GM18502 (cell line): ENCODE results near the gene RNASE8.
"Not testable (repeated sequence)": the region's sequence is repeated elsewhere in the genome, so short reads cannot be mapped to it uniquely, and the experiment has no call there.

Source experiments
- ATAC-seq: cut with Tn5 transposase; IDR thresholded peaks from one replicate; pipeline ENCODE4 v1.9.1; 2021; ENCODE audit warnings: mild to moderate bottlenecking; ENCODE audit not compliant: unreplicated experiment, poor library complexity

The RNASE8 gene

DNA sequence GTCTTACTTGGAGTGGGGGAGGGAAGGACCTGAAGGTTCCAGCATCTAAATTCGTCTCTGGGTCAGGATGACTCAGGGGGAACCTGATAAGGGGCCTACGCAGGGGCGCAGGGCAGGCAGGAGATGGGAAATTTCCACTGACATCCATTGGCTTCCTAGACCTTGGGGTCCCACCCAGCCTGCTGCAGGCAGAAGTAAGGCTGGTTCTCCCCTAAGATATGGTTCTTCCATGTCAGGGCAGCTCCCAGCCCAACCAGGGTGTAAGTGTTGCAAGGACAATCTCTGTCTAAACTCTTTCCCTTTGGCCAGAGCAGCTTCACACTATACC, 30.7 kb upstream of the RNASE8 start:
- no peak for ATAC-seq

DNA sequence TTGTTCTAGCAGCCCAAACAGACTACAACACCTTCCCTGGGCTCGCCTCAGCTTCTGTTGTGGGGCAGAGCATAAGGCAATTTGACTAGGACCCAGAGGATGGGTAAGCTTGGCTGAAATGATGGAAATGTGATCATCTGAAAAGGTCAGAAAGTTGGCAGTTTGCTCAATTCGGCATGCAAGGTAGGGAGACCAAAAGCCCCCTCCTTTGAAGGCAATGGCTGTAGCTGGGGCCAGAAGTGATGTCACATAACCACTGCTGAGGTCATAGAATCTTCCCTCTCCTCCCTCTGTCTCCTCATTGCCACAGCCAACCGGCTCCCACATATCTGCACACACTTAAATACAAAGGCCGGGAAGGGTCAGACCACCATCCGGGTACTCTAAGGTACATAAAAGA, 27.7 kb upstream of the RNASE8 start, which contains the start of gene TPPP2:
TSS of gene TPPP2 (plus strand) at position 301 of the 400 bp plus-strand sequence. CDS start 365 bp downstream, outside the sequence.
- no peak for ATAC-seq

DNA sequence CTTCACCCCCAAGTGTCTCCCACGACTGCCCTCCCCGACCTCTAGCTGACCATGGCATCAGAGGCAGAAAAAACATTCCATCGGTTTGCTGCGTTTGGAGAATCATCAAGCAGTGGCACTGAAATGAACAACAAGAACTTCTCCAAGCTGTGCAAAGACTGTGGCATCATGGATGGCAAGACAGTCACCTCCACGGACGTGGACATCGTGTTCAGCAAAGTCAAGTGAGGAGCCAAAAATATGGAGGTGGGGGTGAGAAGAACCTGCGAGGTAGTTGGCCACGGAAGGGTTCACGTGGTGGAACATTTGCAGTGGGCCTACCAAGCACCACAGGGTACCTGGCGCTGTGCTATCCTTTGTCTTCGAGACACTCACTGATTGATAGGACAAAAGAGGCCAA, 27.1 kb upstream of the RNASE8 start:
- no peak for ATAC-seq

DNA sequence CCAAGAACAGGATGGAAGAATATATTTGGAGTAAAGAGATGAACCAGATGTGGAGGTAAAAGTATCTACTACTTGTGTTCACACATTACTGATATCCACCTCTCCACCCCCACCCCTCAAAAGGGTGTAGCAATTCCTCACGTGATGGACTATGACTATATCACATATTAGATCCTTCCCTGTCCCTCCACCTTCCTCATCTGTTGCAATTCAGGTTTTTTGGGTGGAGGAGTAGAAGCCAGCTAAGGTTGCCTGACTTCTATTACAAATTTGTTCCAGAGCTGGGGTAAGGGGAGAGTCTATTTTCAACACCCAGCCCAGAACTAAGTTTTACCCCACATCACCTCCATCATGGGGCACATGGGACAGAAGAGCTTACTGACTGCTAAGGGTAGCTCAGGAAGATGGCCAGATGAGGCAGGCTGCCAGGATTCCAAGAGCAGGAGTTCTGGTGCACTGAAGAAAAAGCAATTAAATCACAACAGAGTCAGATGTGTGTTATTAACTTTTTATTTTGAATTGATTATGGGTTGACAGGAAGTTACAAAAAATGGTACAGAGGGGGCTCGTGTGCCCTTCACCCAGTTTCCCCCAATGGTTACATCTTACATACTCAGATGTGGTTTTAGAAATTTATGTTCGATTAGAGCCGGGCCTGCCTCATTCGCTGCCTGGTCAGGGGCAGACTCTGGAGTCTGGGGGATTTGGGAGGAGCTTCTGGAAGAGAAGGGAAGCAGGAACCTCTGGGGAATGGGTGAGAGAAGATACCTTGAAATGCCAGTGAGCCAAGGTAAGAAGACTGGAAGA, 25.1 kb upstream of the RNASE8 start:
- no peak for ATAC-seq

DNA sequence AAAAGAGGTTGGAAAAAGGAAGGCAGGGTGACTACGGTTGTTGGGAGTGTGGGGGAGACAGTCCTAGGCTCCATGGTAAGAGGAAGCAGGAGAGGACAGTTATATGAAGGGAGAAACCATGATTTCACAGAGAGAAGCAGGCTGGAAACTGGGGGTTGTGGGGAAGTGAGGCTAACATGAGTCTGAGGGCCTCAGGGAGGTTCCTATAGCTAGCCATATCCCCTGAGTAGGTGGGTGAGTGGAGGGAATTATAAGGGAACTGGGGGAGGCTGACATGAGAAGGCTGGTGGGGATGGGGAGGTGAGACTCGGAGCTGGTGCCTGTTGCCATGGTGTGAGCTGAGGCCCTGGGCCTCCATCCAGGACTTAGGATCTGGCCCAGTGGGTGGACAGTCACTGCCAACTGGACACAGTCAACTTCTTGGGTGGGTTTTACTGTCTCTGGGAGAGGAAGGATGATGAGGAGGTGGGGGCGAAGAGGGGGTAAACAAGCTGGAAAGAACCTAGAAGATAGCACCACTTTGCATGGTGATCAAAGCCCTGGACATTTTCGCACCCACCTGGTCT, 24.4 kb upstream of the RNASE8 start:
- ATAC-seq = no peak

DNA sequence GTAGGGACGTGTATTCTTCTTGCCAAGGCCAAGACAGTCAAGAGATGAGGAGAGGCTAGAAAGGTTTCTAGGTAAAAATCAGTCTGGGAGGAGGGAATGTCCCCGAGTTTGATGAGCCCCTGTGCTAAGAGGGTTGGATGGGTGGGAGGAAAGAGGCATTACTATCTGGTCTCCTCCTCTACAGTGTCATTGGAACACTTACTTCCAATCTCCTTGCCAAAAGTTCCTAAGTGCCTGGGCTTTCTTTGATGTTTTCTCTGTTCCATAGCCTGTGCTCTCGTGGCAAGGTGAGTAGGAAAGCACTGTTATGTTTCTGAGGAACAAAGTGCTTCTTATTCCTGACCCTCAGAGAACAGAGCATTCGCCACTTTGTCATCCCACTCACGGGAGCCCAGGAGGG, 22.9 kb upstream of the RNASE8 start, which contains the start of gene RNASE13:
TSS of gene RNASE13 (minus strand) at position 101 of the 400 bp plus-strand sequence. CDS start 519 bp downstream, outside the sequence.
- no peak for ATAC-seq

DNA sequence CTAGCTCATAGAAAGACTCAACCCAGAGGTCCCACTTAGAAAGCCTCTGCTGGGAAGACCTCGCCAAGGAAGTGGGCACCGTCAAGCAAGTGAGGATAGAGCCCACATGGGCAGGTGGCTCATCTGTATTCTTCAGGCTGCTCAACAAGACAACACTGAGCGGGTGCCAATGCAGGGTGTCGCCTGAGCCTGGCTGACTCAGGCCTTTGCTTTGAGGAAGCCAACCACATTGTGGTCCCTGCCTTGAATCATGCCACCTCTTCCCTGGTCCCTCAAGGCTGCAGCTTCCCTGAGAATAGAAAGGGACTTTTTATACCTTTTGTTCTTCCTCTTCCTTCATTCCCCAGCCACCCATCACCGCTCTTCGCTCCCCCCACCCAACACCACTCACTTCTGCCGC, 20.9 kb upstream of the RNASE8 start:
- ATAC-seq = no peak

DNA sequence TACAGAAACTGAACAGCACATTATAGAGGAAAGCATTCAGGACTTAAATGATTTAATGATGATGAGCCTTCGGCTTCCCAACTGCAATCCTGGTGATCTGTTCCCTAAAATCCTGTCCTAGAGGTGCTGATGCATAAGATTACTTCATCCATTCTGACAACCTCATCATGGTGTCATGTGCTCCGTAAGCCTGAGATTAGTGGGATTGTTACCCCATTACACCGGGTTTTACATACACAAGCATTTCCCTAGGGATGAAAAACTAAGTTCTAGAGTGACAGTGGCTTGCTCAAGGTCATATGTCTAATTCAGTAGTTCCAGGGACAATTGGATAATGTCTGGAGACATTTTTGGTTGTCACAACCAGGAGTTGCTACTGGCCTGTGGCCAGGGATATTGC, 20.5 kb upstream of the RNASE8 start:
- no peak for ATAC-seq

DNA sequence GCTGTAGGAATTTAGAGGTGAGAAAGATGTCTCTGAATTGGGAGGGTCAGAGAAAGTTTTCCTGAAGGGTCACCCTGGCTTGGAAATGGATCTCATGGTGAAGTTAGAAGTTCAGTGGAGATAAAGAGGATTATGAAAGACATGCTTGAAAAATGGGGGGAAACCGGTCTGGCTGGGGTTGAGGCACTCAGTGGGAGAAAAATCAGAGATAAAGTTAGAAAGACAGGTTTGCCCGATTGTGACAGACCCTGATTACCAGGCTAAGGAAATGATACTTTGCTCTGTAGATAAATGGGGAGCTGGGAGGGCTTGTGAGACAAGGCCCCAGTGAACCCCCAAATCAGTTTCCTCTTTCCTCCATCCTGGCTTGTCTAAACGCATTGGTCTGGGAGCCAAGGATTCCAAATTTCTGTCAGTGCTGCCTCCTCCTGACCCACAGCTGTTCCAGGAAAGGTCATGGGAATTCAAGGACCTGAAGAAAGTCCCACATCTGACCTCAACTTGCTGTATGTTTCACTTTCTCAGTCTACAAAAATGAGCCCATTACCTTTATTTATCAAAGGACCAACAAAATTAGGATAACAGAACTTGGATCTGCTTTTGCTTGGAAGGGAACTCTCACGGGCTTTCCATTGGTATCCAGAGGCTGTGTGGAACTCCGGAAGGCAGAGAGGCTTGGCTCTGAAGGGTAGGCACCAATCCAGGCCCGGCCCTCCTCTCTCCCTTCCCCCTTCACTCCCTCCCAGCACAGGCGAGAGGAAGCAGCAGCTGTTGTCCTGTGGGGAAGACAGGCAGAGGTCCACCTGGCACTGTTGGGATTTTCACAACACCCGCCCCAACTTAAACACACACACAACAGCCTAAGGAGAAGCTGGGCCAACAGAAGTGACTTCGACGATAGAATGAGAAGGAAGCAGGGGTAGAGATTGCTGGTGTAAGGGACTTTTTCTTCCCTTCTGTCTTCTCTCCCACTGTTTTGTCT, 18.9 kb upstream of the RNASE8 start:
- ATAC-seq = no peak

DNA sequence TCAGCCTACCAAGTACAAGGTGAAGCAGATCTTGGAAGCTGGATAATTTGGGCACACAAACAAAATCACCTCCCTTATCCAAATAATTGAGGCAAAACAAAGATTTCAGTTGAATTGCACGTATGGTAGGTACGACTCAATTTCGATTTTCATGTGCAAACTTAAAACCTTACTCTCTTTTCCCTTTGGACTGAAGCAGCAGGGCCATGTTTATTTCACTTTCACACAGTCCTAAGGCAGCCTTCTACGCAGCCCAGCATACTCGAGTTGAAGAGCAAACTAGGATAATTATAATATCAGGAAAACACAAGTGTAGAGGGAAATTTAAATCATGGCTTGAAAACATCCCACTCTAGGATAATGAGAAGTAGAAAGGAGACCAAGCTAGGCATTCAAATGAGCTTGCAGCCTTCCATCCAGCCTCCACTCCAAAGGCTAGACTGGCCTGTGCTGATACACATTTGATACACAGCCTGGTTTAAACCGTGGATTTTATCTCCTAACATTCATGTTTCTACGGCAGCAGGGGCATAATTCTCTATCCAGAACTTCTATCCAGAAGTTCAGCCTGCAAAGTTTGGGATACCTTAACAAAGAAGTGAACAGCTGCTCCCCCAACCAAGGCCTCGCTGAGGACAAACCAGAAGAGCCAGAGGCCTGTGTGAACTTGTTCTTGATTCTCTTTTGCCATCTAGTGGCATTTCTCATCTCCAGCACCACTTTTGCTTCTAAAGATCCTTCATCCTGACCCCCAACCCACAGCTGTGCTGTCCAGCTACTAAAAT, 17.8 kb upstream of the RNASE8 start:
- no peak for ATAC-seq

DNA sequence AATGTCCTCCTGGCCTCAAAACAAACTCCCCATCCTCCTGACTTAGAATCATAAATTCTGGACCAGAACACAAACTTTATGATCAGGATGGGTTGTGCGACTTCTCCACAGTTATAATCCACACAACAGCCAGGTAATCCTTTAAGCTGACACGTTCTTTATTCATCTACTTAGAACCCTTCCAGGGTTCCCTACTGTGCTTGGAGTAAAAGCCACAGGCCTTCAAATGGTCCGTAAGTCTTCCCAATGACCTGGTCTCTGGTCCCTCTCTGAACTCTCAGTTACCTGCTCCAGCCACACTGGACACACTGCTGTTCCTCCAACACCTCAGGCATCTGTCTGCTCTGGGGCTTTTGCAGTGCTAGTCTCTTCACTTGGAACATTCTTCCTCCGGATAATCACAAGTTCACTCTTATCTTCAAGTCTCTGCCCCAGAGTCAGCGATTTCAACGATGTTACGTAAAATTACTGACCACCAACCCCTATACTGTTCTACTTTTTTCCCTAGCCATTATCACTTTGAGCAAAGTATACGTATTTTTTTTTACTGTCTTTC, 17.2 kb upstream of the RNASE8 start:
- ATAC-seq = no peak

DNA sequence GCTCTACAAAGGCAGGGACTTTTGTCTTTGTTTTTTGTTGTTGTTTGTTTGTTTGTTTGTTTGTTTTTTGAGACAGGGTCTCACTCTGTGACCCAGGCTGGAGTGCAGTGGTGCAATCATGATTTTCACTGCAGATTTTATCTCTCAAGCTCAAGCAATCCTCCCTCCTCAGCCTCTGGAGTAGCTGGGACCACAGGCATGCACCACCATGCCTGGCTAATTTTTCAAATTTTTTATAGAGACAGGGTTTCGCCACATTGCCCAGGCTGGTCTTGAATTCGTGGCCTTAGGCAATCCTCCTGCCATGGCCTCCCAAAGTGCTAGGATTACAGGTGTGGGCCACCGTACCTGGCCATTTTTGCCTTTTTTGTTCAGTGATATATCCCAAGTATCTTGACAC, 16.7 kb upstream of the RNASE8 start:
- not testable (repeated sequence) for ATAC-seq

DNA sequence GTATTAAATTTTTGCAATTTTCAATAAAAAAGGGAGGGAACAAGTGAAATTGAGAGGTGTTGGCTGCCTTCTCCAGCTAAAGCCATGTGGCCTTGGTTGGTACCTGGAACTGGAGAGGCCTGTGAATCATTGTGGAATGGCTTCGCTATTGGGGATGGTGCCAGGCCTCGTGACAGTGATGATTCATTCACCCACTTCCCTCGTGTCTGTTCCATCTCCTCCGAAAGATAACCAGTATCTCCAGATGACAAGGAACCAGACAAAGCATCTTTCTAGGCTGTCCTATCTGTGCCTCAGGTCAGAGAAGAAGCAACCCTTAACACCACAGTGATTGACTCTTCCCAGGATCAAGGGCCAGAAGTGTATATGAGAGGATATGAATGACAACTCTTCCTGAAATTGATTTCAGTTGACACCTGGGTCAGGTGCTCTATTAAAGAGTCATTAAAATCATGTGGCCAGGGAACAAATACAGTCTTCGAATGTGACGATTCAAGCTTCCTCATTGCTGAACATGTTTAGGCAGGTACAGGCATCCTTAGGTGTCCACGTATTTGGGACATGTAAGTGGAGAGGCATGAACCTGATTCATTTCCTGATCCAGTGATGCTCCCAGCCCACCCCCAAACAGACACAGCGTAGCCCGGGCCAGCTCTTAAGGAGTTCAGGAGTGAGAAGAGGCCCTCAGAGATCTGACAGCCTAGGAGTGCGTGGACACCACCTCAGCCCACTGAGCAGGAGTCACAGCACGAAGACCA, 15.8 kb upstream of the RNASE8 start, which contains the start of gene RNASE7:
TSS of gene RNASE7 (plus strand) at position 687 of the 758 bp plus-strand sequence. CDS start 631 bp downstream, outside the sequence.
- ATAC-seq = no peak

DNA sequence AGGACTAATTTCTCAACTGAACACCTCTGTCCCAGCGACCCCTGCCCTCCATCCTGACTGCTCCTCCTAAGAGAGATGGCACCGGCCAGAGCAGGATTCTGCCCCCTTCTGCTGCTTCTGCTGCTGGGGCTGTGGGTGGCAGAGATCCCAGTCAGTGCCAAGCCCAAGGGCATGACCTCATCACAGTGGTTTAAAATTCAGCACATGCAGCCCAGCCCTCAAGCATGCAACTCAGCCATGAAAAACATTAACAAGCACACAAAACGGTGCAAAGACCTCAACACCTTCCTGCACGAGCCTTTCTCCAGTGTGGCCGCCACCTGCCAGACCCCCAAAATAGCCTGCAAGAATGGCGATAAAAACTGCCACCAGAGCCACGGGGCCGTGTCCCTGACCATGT, 14.7 kb upstream of the RNASE8 start:
- no peak for ATAC-seq

DNA sequence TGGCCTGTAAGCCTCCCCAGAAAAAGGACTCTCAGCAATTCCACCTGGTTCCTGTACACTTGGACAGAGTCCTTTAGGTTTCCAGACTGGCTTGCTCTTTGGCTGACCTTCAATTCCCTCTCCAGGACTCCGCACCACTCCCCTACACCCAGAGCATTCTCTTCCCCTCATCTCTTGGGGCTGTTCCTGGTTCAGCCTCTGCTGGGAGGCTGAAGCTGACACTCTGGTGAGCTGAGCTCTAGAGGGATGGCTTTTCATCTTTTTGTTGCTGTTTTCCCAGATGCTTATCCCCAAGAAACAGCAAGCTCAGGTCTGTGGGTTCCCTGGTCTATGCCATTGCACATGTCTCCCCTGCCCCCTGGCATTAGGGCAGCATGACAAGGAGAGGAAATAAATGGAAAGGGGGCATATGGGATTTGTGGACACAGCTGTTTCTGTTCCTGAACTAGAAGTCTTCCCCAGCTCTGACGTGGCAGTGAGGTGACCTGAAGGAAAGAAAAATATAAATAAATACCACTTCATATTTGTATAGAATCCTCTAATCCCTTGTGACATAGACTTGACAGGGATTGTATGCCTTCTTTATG, 14.1 kb upstream of the RNASE8 start:
- ATAC-seq = no peak

DNA sequence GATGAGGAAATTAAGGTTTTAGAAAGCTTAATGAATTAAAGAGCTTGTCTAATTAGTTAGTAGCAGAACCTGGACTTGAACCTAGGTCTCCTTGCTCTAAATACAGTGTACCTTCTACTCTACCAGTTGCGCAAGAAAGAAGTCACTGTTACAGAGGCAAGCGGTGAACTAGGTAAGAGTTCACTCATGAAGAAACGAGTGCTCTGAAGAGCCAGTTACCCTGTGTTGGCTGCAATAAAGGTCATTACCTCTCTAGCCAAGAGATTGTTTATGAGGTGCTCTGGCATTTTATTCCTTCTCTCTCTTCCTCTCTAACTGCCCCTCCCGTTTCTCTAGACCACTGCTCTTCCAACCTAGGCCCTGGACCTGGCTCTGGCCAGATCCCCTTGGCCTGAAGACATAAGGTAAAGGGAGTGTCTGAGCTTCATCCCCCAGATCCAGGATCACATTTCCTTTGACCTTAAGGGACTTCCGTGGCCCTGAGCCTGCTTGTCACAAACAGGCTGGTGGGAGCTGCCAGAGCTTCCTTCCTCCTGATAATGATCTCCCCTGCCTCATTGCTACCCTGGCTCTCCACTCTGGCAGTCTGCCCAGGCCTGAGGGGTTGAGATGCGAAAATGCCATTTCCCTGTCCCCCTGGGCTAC, 13.5 kb upstream of the RNASE8 start:
- no peak for ATAC-seq

DNA sequence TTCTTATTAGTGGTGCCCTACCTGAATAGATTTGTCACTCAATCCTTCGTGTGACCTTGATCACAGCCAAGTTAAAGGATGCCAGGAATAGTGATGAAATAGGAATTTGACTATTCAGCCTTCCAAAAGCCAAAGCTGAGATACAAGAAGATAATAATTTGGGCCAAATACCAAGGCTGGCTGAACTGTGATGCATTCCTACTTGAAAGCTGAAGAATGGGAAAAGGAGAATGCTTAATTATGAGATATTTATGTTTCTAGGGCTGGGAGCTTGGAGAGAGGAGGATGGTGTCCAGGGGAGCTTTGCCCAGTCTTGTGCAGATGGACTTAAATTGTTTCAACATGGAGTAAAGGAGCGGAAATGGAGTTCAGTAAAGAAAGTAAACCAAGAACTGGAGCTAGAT, 10.2 kb upstream of the RNASE8 start:
- ATAC-seq = no peak

DNA sequence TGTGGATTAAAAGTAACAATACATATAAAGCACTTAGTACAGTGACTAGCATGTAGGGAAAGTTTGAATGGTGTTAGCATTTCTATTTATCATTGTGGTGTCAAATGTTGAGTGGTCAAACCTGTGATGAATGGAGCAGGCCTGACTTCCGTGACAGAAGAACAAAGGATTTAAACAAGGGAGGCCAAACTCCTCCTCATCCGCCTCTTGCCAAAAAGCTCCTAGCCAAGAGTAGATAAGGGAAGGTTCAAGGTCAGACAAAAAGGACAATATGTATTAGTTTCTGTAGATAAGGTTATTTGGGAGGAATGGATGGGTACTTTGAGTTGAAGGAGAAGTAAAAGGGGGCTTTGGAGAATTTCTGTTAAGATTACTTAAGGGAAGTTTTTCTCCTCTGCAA, 9.0 kb upstream of the RNASE8 start:
- no peak for ATAC-seq
